ENCODE results near the gene AMER3.
A peak's percentile ranks its signal among the peaks of the same experiment; 100 is the strongest.

The AMER3 gene

GRCh38 chr2:130786076-130786475, 30.7 kb downstream of the AMER3 start:
- no peak for DNase-seq

DNA sequence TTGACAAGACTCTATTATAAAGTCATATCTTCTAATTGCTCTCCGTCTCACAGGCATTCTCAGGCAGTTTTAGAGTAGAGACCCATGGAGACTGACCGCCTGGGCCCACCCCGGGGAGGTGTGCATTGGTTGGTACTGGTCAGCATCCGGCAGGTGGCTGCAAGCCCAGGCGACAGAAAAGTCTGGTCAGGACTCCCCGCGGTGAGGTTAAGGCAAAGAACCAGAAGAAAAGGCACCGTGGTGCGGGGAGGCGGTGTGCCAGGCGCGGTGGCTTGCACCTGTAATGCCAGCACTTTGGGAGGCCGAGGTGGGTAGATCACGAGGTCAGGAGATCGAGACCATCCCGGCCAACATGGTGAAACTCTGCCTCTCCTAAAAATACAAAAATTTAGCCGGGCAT, 32.5 kb downstream of the AMER3 start:
- no peak for DNase-seq

GRCh38 chr2:130790312-130790711, 35.0 kb downstream of the AMER3 start:
- DNase-seq, result no peak

DNA sequence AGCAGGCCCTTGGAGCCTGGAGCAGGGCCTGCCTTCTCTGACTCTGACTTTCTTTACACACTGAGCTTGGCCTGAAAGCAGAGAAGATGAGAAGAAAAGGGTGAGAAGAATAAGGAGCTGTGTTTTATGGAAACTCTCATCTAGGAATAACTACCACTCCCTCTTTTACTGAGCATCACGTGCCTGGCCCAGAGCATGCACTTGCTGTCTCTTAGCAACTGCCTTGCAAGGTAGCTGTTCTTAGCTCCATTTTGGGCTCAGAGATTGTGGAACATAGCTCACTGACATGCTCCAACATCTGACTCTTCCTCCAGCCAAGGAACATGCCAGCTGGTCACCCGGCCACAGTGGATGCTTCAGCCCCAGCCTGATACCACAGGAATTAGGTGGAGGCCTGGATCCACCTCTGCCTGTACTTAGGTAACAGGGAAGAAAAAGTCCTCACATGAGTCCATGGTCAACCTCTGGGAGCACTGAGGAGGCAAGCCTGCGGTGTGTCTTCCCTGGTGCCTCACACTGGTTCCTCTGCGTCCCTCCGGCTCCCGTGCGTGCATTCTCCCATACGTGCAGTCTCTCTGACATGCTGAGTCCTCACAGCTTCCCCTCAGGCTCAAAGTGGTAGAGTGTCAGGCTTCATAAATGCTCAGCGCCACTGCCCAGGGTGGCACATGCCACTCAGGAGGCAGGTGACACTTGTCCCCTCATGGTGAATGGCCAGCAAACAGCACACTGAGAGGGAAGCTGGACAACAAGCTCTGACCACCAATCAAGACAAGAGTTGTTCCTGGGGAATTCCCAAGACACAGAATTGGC, 35.7 kb downstream of the AMER3 start:
- no peak for DNase-seq

DNA sequence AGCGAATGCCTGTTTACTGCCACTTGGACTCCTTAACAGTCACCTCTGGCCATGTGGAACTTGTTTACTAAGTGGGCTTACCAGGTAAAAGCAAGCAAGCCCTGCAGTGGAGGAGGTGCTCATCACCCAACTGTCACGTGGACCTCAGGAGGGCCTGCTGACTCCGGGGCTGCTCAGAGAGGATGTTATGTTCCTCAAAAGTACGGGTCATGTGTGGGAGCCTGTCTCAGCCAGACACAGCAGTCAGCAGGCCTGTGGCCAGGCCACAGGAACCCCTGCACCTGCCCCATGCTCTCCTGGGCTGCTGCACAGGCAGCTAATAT, 36.2 kb downstream of the AMER3 start:
- DNase-seq, result no peak

- DNase-seq, result no peak
These were observed 40.1 kb downstream of the AMER3 start for GRCh38 chr2:130795431-130795830.

DNA sequence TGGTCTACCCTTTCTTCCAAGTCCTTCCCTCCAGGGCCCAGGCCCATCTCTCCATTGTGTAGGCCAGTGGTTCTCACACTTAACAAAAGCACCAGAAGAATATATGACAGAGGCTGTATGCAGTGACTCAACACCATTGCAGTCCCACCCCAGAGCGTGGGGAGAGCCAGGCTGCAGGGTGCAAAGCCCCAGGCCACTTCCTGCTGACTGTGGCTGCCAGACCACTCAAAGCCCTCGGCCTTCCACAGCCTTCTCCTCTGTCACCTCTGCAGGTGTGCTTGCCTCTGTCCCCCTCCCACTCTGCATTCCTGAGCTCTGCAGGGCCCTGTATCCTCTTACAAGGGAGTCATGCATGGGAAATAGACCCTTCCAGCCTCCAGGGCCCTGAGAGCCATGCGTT, 41.0 kb downstream of the AMER3 start:
- no peak for DNase-seq

DNA sequence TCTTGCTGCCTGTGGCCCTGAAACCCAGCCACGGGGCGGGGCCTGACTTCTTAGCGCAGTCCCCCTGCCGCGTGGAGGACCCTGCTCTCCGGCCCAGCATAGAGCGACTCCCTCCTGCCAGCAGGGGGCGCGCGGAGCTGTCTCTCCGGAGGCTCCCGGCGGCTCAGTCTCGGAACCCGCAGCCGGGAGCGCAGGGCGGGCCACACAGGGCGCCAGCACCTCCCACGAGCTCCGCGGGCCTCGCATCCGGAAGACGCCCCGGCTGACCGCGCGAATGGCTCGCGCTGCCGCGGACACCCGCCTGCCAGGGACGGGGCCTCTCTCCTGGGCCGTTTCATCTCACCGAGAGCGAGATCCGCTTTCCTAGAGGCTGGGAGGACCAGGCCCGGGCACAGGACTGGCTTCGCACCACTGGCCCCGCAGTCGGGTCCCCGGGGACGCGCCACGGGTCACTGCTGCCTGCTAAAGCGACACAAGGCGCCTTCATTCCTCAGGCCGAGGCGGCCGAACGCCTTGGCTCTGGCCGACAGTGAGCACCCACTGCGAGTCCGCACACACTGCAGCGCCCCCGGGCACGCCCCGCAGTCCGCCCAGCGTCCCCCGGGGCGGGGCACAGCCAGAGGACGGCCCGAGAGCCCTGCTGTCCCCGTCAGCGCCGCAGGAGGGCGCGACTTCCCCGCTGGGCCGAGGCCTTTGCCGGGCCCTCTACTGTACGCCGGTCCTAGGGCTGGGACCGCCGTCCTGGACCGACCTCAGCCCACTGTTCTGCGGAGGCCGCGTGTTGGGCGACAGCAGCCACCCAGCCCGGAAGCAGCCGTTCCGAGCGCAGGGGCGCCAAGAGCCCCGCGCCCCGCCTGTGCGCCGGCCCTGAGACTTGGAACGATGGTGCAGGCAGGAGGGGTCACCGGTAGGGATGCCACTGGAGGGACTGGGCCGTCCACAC, 42.4 kb downstream of the AMER3 start:
- DNase-seq, result no peak

DNA sequence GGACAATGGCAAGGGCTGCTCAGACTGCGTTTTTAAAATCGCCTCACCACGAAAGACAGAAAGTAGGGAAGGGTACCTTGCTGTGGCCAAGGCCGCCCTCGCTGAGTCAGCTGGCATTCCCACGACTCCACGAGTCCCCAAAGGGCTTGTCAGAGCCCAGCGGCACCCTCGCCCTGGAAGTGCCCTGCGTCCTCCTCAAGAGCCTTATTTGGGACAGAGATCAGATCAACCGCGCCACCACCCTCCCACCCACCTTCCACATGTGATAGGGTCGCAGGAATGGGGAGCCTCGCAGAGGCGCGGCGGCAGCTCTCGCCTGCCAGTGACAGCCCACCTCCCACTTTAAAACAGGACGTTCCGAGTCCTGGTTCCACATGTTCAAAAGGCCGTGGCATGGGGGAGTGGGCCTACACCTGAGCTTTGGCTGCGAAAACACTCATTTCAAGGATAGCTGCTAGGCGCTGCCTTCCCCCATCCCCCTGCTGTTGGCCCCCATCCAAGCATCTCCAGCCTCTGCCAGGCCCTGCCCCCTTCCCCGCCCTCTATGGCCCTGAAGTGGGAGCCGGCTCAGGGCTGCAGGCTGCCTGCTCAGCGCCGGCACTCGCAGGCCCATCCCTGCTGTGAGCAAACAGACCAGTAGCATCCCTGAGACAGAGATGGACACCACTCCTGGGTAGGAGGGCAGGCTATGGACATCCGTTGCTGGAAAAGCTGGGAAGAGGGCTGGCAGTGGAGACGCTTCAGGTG, 43.3 kb downstream of the AMER3 start:
- DNase-seq, result no peak

DNA sequence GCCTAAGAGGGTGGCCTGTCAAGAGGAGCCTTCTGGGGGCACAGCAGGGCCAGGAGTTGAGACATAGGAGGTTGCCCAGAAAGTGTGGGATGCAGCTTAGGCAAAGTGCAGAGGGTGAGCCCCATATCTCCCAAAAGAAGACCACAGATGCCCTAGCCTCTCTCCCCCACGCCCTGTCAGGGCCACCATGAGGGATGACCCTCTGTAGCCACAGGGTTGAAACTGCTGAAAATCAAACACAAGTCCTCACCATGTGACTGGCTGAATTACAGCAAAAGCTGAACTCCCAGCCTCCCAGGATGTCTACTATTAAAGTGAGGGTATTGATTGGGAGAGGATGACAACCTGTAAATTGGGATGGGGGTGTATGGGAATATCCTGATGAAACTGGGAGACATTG, 44.0 kb downstream of the AMER3 start:
- DNase-seq, result no peak

DNA sequence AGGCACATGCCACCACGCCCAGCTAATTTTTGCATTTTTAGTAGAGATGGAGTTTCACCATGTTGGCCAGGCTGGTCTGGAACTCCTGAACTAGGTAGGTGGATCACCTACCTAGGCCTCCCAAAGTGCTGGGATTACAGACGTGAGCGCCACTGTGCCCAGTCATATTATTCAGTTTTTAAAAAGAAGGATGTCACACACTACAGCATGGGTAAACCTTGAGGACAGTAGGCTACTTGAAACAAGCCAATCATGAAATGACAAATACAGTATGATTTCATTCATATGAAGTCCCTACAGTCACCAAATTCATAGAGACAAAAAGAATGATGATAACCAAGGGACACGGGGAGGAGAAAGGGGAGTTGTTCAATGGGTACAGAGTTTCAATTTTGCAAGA, 50.3 kb downstream of the AMER3 start:
- DNase-seq, result no peak

DNA sequence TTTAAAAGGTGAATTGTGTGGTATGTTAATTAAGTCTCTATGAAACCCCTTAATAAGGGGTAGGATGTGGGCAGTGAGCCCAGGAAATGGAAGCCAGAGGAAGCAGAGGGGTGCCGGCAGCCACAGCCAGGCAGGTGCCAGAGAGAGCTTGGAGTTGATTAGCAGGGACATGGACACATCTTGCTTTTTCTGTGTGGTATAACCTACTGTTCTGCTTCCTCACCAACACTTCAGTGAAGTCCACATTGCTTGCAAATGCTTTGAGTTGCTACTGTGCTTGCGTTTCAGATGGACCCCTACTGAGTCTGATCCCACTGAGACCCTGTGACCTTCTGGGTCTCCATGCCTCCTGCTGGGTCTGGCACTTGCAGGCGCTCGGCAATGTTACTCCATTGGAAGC, 51.0 kb downstream of the AMER3 start:
- no peak for DNase-seq

GRCh38 chr2:130807659-130808385, 52.5 kb downstream of the AMER3 start:
- DNase-seq, result peak; percentile 51

- no peak for DNase-seq
These were observed 53.3 kb downstream of the AMER3 start for GRCh38 chr2:130808482-130809268.

DNA sequence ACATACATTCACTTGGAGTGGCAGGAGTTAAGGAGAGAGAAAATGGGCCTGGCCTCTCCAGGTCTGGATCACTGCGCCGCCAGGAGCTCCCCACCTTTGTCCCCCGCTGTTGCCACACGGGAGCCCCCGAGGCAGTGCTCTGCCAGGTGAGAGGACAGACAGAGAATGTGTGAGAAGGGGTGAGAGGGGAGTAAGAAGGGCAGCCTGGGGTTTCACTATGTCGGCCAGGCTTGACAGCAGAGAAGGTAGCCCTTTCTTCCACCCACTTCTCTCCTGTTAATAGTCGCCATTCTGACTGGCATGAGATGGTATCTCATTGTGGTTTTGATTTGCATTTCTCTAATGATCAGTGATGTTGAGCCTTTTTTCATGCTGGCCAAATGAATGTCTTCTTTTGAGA, 55.1 kb downstream of the AMER3 start:
- DNase-seq, result no peak

DNA sequence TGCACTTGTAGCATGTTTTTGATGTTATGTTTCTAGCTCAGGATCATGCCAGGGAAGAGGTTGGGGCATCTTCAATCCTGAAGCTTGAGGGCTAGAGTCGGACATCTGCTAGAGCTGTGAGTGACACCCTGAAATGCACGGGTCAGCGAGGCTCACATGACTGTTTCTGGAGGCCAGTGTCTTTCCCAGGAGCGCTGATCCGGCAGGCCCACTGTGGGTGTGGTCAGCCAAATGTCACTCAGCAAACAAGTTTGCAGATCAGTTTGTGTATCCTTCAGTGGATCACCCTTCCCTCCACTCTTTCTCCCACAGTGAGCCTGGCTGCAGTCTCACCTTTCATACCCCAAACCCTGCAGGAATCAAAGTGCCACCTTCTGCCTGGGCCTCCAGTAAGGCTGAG, 58.4 kb downstream of the AMER3 start:
- no peak for DNase-seq

GRCh38 chr2:130814931-130815680, 59.8 kb downstream of the AMER3 start:
- DNase-seq, result no peak

All from NCI-H187 treated with DMSO at 0.1 percent for 48 hours (cell line).